Measurements from ENCODE around the gene KMT5B. TPM values are rescaled to one million over a fixed set of nuclear protein-coding genes. Genes with fewer than 3 reads are reported as not detected.
A peak's percentile ranks its signal among the peaks of the same experiment; 100 is the strongest.

Gene KMT5B
- total and polyA plus RNA-seq, 2 of the 13 experiments (the other 11 are each of a cell fraction or from before 2014, with no cell fraction given), result 17.6 to 23.7 TPM

DNA sequence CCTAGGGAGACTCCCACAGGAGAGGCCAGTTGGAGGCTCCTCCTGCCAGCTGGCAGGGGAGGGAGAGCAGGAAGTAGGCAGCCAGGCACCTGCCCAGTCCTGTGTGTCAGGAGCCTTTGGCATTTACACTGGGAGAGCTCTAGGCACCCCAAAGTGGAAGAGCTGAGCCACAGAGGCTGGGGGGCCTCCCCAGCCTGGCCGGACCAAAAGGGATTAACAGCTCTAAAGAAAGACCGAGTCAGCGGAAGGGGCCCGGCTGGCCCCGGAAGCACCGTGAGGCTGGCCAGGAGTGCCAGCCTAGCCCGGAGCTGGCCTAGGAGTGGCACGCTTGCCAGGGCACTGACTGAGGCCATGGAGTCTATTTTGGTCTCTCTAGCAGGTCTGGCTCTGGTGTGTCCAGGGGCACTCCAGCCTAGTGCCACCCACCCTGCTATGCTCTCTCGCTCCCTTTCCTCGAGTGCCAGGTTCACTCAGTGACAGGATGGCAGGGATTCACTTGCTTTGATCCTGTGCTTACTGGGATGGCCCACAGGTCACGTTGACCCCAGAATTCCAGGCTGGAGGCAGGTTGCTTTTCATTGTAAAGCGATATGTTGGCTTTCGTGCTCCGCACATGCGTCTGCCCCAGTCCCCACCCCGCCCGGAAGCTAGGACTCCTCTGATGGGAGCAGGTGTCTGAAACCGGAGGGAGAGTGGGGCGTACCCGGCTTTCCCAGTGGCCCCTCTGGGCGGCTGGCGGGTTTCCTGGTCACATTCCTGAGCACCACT lies 3.3 kb upstream of the KMT5B start (continued):
- TF ChIP-seq, protein P1, sequence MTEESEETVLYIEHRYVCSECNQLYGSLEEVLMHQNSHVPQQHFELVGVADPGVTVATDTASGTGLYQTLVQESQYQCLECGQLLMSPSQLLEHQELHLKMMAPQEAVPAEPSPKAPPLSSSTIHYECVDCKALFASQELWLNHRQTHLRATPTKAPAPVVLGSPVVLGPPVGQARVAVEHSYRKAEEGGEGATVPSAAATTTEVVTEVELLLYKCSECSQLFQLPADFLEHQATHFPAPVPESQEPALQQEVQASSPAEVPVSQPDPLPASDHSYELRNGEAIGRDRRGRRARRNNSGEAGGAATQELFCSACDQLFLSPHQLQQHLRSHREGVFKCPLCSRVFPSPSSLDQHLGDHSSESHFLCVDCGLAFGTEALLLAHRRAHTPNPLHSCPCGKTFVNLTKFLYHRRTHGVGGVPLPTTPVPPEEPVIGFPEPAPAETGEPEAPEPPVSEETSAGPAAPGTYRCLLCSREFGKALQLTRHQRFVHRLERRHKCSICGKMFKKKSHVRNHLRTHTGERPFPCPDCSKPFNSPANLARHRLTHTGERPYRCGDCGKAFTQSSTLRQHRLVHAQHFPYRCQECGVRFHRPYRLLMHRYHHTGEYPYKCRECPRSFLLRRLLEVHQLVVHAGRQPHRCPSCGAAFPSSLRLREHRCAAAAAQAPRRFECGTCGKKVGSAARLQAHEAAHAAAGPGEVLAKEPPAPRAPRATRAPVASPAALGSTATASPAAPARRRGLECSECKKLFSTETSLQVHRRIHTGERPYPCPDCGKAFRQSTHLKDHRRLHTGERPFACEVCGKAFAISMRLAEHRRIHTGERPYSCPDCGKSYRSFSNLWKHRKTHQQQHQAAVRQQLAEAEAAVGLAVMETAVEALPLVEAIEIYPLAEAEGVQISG (CRISPR knock-in tag; IDR thresholded peaks at IDR 0.05), result no peak
- TF ChIP-seq, protein P2, sequence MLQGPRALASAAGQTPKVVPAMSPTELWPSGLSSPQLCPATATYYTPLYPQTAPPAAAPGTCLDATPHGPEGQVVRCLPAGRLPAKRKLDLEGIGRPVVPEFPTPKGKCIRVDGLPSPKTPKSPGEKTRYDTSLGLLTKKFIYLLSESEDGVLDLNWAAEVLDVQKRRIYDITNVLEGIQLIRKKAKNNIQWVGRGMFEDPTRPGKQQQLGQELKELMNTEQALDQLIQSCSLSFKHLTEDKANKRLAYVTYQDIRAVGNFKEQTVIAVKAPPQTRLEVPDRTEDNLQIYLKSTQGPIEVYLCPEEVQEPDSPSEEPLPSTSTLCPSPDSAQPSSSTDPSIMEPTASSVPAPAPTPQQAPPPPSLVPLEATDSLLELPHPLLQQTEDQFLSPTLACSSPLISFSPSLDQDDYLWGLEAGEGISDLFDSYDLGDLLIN (CRISPR knock-in tag; IDR thresholded peaks at IDR 0.05; ENCODE audit: borderline replicate concordance), result 0 out of 2 replicates have a peak, but pooled peaks have one; percentile 31
- TF ChIP-seq LCORL (IDR thresholded peaks at IDR 0.05) (no peak), LCORL (CRISPR knock-in tag; IDR thresholded peaks at IDR 0.05) (0 out of 2 replicates have a peak, but pooled peaks have one; percentile 41), ZNF354B (CRISPR knock-in tag; IDR thresholded peaks at IDR 0.05) (no peak), KDM2A (CRISPR knock-in tag; IDR thresholded peaks at IDR 0.05; ENCODE audit: borderline replicate concordance, low read depth) (peak; percentile 67), FOXA3 (CRISPR knock-in tag; IDR thresholded peaks at IDR 0.05) (0 out of 2 replicates have a peak, but pooled peaks have one; percentile 7), ELF1 (CRISPR knock-in tag; IDR thresholded peaks at IDR 0.05) (peak; percentile 18), HOXA5 (CRISPR knock-in tag; IDR thresholded peaks at IDR 0.05) (0 out of 2 replicates have a peak, but pooled peaks have one; percentile 9), AGO1 (IDR thresholded peaks at IDR 0.05; ENCODE audit: low read depth, low read length, poor library complexity, severe bottlenecking) (peak; percentile 63), HMG20B (CRISPR knock-in tag; conservative IDR thresholded peaks at IDR 0.05) (0 out of 2 replicates have a peak, but pooled peaks have one; percentile 11), SALL1 (CRISPR knock-in tag; IDR thresholded peaks at IDR 0.05) (peak; percentile 49), YEATS4 (CRISPR knock-in tag; IDR thresholded peaks at IDR 0.05; ENCODE audit: borderline replicate concordance) (0 out of 2 replicates have a peak, but pooled peaks have one; percentile 21), ZBTB3 (CRISPR knock-in tag; IDR thresholded peaks at IDR 0.05; ENCODE audit: borderline replicate concordance, low read depth) (no peak), SIX1 (CRISPR knock-in tag; IDR thresholded peaks at IDR 0.05; ENCODE audit: borderline replicate concordance) (0 out of 2 replicates have a peak, but pooled peaks have one; percentile 51), RARA (CRISPR knock-in tag; IDR thresholded peaks at IDR 0.05) (peak; percentile 60; the same call in 1 of the 2 replicates)
- TF ChIP-seq, protein P3, sequence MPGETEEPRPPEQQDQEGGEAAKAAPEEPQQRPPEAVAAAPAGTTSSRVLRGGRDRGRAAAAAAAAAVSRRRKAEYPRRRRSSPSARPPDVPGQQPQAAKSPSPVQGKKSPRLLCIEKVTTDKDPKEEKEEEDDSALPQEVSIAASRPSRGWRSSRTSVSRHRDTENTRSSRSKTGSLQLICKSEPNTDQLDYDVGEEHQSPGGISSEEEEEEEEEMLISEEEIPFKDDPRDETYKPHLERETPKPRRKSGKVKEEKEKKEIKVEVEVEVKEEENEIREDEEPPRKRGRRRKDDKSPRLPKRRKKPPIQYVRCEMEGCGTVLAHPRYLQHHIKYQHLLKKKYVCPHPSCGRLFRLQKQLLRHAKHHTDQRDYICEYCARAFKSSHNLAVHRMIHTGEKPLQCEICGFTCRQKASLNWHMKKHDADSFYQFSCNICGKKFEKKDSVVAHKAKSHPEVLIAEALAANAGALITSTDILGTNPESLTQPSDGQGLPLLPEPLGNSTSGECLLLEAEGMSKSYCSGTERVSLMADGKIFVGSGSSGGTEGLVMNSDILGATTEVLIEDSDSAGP (CRISPR knock-in tag; IDR thresholded peaks at IDR 0.05; ENCODE audit: borderline replicate concordance), result peak; percentile 60; the same call in 1 of the 2 replicates
- TF ChIP-seq, protein P4, sequence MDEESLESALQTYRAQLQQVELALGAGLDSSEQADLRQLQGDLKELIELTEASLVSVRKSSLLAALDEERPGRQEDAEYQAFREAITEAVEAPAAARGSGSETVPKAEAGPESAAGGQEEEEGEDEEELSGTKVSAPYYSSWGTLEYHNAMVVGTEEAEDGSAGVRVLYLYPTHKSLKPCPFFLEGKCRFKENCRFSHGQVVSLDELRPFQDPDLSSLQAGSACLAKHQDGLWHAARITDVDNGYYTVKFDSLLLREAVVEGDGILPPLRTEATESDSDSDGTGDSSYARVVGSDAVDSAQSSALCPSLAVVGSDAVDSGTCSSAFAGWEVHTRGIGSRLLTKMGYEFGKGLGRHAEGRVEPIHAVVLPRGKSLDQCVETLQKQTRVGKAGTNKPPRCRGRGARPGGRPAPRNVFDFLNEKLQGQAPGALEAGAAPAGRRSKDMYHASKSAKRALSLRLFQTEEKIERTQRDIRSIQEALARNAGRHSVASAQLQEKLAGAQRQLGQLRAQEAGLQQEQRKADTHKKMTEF (CRISPR knock-in tag; IDR thresholded peaks at IDR 0.05), result 0 out of 2 replicates have a peak, but pooled peaks have one; percentile 21
- TF ChIP-seq, protein P5, sequence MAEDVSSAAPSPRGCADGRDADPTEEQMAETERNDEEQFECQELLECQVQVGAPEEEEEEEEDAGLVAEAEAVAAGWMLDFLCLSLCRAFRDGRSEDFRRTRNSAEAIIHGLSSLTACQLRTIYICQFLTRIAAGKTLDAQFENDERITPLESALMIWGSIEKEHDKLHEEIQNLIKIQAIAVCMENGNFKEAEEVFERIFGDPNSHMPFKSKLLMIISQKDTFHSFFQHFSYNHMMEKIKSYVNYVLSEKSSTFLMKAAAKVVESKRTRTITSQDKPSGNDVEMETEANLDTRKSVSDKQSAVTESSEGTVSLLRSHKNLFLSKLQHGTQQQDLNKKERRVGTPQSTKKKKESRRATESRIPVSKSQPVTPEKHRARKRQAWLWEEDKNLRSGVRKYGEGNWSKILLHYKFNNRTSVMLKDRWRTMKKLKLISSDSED (CRISPR knock-in tag; IDR thresholded peaks at IDR 0.05), result no peak
- TF ChIP-seq, protein P6, sequence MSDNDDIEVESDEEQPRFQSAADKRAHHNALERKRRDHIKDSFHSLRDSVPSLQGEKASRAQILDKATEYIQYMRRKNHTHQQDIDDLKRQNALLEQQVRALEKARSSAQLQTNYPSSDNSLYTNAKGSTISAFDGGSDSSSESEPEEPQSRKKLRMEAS (IDR thresholded peaks at IDR 0.05), result peak; percentile 54; the same call in 1 of the 2 replicates

Measured in HepG2 (cell line).